GM12801 (cell line): Measurements from ENCODE around the gene ANKRD2.

Source experiments
- CTCF ChIP-seq: IDR thresholded peaks from one replicate; pipeline ENCODE4 v1.5.1; 2011; ENCODE audit warnings: control low read depth; ENCODE audit not compliant: insufficient read length; ENCODE audit errors: extremely low read depth

The ANKRD2 gene

GRCh38 chr10:97575127-97575668 lies 2.6 kb downstream of the ANKRD2 start:
- no peak for TF ChIP-seq CTCF

GRCh38 chr10:97577701-97578100 lies 5.1 kb downstream of the ANKRD2 start:
- TF ChIP-seq CTCF: no peak

- no peak for TF ChIP-seq CTCF
Measured at GRCh38 chr10:97578171-97578844, 5.7 kb downstream of the ANKRD2 start.

GRCh38 chr10:97580421-97581367 lies 8.1 kb downstream of the ANKRD2 start:
- no peak for TF ChIP-seq CTCF

- no peak for TF ChIP-seq CTCF
Measured at GRCh38 chr10:97582169-97582568, 9.6 kb downstream of the ANKRD2 start.

- TF ChIP-seq CTCF: no peak
Measured at GRCh38 chr10:97583476-97583875, 10.9 kb downstream of the ANKRD2 start.

GRCh38 chr10:97584060-97584797 lies 11.7 kb downstream of the ANKRD2 start, which contains the start of gene HOGA1:
TSS of gene HOGA1 (plus strand) at chr10:97584389. CDS start at chr10:97584704, 315 bp downstream.
- no peak for TF ChIP-seq CTCF
